DMS 273 (cell line): ENCODE results near the gene SF3A2.

Source experiments
- DNase-seq: peaks from one replicate; lab custom pipeline; 2025; ENCODE audit not compliant: unreplicated experiment; lab: John Stamatoyannopoulos, UW

Gene SF3A2

DNA sequence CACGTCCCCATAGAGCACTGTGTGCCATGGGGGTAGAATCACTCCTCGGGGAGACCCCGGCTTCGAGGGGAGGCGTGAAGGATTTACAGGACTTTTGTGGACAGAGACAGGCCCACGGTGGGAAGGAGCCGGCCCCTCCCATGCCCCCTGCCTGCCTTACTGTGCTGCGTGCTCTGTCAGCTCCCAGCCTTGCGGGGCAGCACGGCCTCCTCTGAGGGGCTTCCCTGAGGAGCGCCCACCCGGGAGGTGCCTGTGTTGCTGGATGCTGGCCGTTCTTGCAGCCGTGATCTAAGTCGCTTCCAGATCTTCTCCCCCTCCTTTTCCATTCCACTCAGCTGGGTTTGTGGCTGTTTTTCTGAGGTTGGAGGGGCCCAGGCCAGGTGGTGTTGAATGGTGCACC, 29.6 kb upstream of the SF3A2 start:
- DNase-seq, result no peak

DNA sequence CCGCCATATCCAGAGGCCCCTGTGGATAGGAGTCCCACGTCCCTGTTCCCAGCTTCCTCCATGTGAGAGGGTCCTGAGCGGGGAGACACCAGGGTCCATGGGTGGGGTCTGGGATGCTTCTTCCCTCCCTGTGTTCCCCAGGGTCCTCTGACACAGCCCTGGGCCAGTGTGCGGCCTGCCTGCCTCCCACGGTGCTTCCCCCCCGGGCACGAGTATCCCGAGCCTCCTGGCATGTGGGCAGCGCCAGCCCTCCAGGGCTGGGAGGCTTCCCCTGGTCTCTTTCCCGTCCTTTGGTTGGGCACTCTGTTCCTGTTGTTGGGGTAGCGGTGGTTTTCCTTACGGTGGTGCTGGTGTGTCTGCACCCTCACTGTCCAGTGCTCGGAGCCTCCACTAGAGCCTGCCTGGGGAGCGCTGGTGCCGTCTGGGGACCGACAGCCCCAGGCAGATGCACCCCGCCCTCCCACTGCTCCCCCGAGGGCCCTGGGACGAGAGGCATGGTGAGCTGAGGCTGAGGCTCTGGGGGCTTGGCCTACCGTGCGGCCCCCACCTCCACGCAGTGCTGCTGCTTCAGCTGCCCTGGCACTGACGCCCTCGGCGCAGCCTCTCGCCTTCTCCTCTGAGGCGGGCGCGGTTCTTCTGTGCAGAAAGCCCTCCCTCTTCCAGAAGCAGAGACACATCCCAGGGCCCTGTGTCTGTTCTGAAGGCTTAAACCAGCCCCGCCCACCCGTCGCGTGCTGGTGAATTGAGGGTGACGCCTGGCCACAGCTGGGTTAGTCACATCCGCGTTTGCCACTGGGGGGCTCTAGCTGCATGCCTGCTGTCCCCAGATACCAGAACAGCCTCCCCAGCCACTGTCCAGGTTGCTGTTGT, 28.4 kb upstream of the SF3A2 start:
- DNase-seq, result no peak

DNA sequence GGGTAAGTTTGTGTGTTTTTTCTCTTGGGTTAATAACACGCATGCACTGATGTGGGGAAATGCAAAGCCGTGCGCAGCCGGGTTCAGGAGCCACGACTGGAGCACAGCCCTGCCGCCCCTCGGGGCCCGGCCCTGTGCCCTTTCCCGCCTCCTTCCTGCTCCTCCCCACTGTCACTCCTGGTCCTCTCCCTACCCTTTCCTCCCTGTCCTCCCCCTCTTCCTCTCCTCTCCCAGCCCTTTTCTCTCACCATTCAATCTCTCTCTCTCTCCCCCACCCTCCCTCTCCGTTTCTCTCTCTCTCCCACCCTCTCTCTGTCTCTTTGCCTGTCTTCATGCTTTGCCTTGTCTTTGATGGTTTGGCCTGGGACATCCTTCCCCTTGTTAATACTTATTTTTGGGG, 27.6 kb upstream of the SF3A2 start:
- no peak for DNase-seq

DNA sequence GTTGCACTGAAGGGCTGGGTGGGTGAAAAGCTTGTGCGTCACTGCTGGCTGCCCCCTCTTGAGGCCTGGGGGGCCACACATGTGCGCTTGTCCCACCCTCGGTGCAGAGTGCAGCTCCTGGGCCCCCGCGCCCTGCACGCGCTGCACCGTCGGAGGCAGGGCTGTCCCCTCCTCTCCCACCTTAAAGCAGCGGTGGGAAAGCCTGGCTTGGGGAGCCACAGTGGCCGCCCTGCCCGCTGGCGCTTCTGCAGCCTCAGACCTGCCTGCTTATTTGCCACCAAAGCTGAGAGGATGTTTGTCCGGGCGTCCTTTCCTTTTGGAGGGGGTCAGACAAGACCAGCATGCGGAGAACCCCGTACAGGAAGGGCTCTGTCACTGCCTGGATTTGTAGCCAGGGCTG, 27.2 kb upstream of the SF3A2 start:
- DNase-seq, result no peak

DNA sequence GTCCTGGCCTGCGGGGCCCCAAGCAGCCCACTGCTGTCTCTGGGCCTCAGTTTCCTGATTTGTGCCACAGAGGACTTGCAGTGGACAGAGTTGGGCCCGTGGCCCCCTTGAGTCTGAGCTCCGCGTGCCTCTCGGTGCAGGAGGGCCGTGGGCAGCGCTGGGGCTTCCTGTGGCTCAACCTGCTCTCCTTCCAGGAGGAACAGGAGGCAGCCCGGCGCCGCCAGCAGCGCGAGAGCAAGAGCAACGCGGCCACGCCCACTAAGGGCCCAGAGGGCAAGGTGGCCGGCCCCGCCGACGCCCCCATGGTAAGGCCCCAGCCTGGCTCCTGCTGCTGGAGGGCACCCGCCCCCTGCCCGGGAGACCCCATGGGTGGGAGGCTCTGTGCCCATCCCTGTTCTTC, 26.4 kb upstream of the SF3A2 start:
- no peak for DNase-seq

DNA sequence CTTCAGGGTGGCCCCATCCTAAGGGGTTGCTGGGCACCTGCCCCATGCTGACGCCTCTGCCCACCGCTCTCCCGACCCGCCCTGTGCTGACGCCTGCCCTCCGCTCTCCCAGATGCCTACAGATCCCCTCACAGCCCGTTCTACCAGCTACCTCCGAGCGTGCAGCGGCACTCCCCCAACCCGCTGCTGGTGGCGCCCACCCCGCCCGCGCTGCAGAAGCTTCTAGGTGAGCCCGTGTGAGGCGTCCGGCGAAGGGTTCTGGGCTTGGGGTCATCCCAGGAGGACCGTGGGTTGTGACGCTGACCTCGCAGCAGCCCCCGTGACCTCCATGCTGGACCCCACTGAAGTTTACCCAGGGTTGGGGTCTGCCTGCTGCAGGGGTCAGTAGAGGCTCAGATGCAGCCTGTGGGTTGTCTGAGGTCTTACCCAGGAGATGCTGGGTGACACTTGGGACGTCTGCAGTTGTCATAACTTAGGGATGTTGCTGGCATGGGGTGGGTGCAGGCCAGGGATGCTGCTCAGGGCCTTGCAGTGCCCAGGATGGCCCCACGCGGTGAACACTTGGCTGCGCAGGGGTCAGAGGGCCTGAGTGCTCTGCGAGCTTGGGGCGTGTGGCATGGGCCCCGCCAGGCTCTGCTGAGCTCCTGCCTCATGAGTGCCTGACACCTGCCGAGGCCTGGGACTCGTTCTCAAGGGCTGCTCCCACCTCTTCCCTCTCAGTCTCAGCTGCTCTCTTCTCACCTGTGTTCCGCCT, 25.5 kb upstream of the SF3A2 start:
- no peak for DNase-seq

DNA sequence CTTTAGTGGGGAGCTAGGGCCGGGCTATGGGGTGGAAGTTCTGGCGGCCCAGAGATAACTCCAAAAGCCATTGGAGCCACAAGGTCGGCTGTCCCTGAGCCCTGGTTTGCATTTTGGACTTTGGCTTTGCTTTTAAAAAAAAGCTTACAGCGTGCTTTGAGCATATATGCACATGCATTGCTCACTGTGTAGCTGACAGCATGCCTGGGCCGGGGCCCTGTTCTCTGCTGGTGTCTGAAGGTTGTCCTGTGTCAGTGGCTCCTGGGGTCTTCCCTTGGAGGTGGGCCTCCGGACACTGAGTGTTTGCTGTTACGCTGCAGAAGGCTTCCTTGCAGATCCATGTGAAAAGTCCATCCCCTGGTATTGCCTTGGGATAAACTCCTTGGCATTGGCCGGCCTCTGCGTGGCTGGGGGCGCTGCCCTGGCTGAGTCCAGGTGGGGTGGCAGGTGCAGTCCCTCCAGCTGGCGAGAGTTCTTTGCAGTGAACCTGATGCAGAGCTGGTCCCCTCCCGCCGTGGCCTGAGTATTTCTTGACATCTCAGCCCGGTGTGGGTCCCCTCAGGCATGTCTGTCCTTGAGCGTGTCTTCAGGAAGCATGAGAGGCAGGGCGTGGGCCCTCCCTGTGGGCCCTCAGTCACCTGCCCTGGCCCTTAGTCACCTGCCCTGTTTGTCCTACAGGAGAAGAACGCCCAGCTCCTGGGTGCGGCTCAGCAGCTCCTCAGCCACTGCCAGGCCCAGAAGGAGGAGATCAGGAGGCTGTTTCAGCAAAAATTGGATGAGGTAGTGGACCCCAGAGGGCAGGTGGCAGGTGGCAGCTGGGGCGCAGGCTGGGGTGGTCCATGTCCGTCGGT, 23.5 kb upstream of the SF3A2 start:
- no peak for DNase-seq

DNA sequence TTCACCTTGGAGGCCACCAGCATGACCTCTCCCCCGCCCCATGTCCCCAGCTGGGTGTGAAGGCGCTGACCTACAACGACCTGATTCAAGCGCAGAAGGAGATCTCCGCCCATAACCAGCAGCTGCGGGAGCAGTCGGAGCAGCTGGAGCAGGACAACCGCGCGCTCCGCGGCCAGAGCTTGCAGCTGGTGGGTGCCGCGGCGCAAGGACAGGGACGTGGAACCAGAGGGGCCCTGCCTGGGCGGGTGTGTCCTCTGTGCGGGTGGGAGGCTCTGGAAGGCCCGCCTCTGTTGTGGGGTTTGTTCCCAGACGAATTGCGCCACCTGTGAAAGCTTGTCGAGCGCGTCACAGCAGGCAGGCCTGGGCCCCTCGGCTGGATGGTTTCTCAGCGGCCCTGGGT, 22.8 kb upstream of the SF3A2 start:
- DNase-seq, result no peak

DNA sequence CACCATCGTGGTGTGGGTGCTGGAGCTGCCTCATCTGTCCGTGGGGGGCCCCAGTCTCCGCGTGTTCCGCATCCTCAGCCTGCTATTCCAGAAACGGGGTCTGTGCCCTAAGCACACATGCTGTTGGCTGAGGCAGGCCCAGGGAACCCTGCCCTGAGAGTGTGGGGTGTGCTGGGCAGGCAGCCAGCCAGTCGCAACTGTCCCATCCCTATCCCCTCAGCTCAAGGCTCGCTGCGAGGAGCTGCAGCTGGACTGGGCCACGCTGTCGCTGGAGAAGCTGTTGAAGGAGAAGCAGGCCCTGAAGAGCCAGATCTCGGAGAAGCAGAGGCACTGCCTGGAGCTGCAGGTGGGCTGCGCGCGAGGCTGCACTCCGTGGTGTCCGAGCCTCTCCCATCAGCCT, 22.4 kb upstream of the SF3A2 start:
- no peak for DNase-seq

DNA sequence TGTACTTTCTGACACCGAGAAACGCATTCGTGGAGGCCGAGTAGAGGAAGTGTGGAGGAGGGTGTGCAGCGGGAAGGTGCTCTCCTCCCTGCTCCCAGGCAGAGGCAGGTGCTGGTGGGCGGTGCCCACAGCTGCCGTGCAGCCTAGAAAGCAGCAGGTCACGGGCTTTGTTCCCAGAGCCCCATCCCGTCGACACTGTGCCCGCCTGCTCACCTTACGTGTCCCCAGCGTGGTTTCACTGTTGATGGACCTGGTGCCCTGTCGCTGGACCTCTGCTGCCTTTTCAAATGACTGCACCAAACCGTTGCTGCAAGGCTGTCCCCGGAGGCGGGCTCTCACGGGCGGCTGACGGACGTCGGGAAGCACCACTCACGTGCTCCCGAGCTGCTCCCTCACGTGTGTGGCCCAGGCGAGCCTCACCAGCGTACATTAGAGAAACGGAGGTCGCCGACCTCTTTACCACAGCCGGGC, 21.3 kb upstream of the SF3A2 start:
- DNase-seq, result no peak

DNA sequence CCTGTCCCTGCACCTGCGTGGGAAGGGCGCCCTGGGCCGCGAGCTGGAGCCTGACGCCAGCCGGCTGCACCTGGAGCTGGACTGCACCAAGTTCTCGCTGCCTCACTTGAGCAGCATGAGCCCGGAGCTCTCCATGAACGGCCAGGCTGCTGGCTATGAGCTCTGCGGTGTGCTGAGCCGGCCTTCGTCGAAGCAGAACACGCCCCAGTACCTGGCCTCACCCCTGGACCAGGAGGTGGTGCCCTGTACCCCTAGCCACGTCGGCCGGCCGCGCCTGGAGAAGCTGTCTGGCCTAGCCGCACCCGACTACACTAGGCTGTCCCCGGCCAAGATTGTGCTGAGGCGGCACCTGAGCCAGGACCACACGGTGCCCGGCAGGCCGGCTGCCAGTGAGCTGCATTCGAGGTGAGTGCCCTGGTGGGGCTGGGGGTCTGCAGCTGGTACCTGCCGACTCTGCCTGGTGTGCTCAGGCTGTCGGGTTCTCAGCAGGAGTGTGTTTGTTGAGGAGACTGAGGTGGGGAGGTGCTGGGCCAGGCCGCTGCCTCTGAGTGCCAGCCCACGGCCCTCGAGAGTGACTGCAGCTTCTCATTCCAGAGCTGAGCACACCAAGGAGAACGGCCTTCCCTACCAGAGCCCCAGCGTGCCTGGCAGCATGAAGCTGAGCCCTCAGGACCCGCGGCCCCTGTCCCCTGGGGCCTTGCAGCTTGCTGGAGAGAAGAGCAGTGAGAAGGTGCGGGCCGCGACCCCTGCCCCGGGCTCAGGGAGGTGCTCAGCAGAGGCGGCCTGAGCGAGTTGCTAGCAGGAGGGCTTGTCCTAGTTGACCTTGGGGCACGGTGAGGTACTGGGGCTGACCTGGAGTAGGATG, 20.0 kb upstream of the SF3A2 start:
- no peak for DNase-seq

DNA sequence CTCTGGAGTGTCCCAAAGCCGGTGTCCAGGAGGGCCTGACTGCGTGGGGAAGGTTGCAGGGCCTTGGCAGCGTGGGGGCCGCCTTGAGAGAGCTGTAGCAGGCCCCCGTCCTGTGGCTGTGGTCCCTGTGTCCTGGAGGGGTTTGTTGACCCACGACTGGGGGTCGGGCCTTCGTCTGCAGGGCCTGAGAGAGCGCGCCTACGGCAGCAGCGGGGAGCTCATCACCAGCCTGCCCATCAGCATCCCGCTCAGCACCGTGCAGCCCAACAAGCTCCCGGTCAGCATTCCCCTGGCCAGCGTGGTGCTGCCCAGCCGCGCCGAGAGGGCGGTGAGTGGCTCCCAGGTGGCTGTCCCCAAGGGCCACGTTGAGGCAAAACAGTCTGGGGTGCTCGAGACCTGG, 19.0 kb upstream of the SF3A2 start:
- no peak for DNase-seq

DNA sequence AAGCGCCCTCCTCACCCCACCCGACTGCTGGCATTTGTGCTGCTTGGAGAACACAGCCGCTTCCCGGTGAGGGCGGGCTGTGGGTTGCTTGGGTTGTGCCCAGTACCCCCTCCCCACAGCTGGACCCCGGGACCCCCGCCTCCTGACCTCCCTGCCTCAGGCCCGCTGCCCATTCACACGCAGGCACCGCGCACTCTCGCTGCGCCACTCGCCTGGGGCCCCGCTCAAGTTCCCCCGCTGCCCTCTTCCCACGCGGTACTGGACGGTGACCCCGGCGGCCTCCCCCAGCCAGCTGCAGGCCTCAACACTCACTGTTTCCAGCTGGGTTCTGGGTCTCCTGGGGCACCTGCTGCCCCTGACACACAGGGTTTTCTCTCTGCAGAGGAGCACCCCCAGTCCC, 16.9 kb upstream of the SF3A2 start:
- no peak for DNase-seq

DNA sequence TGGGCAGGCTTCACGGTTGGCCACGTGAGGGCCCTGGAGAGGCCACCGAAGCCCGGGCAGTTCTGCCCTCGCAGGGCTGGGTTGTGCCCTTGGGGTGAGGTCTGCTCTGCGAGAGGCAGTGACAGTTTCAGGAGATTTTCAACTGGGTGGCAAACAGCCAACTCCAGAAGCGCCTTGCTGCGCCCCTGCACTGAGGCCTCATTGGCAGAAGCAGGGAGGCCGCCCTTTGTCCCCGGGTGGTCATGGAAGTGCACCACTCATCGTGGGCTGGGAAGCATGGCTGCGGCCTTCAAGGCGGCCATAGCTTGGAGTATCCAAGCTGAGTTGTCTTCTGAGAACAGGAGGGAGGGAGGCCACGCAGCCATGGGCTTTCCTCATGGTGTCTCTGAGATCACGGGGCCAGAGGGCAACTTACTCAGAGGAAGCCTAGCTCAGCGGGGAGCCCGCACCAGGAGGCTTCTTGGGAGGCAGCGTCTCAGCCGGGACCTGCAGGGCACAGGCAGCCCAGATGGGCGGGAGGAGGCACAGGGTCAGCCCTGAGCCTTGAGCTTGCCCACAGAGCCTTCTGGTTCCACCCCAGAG, 15.3 kb upstream of the SF3A2 start:
- no peak for DNase-seq

DNA sequence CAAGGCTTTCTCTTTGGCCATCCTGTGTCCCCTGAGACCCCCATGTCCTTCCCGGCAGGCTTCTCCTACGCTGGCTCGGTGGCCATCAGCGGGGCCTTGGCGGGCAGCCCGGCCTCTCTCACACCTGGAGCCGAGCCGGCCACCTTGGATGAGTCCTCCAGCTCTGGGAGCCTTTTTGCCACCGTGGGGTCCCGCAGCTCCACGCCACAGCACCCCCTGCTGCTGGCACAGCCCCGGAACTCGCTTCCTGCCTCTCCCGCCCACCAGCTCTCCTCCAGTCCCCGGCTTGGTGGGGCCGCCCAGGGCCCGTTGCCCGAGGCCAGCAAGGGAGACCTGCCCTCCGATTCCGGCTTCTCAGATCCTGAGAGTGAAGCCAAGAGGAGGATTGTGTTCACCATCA, 14.7 kb upstream of the SF3A2 start:
- no peak for DNase-seq

DNA sequence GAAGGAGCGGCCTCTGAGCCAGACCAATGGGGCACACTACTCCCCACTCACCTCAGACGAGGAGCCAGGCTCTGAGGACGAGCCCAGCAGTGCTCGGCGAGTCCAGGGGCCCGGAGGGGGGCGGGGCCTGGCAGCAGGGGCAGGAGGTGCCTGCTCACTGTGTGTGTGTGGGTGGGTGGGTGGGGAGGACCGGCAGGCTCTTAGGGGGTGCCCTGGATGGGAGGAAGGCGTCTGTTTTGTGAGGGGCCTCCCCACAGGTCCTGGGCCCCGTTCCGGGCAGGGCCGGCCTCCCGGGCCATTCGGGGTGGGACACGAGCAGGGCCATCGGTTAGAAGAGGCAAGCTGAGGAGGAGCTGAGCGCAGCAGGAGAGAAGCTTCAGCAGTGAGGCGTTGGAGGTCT, 13.2 kb upstream of the SF3A2 start:
- DNase-seq, result no peak

DNA sequence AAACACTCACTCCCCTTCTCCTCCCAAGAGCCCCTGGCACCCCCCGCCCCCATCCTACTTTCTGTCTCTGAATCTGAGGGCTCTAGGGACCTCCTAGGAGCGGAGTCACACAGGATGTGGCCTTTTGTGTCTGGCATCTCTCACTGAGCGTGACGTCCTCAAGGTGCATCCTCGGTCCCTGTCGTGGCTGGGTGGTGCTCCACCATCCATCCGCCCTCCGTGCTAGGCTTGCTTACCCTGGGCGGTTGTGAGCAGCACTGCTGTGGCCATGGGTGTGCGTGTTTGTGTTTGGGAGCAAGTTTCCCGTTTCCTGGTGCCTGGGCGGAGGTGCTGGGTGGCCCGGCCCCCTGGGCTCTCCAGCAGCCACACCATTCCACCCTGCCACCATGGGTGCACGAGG, 12.7 kb upstream of the SF3A2 start:
- no peak for DNase-seq

DNA sequence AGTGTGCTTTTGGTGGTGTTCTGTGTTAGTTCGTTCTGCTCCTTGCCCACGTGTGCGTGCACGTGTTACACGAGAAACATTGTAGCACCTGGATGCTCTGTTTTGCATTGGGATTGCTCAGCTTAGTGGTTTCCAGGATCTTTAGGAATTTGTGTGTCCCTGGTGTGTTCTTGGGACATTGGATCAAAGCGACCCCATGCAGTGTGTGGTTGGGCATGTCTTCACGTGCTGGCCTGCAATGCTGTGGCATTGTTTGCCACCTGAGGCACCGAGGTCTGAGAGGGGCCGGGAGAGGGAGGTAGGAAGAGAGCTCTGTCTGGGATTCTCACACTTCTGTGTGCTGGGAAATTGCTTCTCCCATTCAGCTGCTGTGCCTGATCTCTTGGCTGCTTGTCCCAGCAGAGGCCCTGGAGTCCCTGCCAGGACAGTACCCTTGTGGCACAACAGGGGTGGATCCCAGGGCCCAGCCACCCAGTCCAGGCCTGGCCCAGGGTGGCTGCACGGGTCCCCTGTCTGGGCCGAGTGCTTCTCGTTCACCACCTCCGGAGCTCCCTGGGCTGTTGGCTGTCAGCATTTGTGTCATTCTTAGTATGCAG, 11.8 kb upstream of the SF3A2 start:
- DNase-seq, result no peak

DNA sequence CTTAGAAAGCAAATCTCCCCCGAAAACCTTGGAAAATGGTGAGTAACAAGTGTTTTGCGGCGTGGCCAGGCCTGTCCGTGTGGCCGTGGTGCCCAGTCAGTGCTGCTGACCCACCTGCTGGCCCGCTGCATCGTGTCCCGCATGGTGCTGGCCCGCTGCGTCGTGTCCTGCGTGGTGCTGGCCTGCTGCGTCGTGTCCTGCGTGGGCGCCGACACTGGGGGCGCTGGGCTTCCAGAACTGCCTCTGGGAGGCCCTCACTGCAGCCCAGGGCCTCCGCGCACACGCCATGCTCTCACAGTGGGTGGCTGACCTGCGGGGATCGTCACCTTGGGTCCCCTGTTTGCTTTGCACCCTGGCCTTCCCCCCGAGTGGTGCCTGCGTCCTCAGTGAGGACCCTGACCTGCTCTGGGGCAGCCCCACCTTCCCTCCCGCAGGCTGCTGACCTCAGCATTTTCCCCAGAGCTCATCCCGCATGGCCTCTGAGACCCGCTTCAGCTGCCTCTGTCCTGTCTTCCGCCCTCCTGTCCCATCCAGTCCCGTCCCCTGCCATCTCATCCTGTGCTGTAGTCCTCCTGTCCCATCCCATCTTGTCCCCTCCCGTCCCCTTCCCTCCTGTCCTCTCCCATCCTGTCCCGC, 11.1 kb upstream of the SF3A2 start:
- DNase-seq, result no peak
